HG03520 (cell line): ENCODE measurements around the gene CASP3.
"Not testable (repeated sequence)": the region's sequence is repeated elsewhere in the genome, so short reads cannot be mapped to it uniquely, and the experiment has no call there.

ENCODE experiments used
- ATAC-seq: cut with Tn5 transposase; IDR thresholded peaks from one replicate; pipeline ENCODE4 v1.9.1; 2021; ENCODE audit warnings: mild to moderate bottlenecking, moderate library complexity; ENCODE audit not compliant: unreplicated experiment

The CASP3 gene

DNA sequence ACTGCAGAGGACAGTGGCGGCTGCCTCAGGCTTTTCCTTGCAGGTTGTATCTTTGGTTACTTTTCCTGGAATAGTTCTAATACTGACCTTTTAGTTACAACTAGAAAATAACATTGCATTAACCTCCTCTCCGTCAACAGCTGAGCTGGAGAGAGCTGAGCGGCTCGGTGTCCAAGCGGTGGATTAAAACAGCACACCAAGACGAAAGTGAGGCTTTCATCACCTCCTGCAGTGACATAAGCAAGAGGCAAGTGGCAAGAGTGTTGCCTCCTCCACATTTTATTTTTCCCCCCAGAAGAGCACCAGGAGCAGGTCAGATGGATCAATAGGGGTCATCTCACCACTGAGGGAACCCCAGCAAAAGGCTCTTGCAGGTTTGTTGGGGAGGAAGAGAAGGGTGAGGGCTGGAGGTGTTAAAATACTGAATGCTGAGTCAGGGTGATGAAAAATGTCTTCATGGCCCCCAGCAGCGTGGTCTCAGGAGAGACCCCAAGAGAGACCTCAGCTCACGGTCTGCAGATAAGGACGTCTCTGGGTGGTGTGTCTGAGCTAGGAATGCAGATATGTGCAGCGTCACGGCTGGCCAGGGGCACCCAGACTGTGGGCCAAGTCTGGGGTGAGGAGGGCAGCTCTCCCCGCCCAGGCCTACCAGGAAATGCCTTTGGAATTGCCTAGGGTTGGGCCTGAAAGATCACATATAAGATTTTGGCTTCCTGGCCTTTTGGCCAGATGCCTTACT is 50.3 kb downstream of the CASP3 start:
- no peak for ATAC-seq

DNA sequence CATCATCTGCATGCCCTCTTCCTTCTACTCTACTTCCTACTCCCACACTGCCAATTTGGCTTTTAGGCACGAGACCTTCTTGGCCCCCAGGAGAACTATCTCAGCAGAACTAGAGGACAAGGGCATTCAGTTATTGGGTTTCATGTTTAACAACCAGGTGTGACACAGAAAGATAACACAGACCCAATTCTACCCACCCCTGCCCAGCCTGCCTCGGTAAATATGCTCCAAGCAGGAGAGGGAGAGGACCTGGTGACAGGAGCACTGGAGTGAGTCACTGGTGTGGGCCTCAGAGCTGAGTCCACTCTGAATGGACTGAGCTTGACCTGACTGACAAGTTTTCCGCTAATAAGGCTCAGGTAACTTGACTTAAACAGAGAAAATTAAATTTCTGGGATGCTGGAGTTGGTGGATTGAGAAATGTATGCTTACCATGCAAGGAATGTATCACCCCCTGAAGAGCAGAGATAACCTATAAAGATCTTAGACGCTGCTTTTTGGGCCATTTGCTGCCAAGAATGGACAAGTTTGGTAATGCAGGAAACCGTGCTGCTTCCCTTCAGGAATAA is 52.5 kb downstream of the CASP3 start:
- ATAC-seq: no peak

DNA sequence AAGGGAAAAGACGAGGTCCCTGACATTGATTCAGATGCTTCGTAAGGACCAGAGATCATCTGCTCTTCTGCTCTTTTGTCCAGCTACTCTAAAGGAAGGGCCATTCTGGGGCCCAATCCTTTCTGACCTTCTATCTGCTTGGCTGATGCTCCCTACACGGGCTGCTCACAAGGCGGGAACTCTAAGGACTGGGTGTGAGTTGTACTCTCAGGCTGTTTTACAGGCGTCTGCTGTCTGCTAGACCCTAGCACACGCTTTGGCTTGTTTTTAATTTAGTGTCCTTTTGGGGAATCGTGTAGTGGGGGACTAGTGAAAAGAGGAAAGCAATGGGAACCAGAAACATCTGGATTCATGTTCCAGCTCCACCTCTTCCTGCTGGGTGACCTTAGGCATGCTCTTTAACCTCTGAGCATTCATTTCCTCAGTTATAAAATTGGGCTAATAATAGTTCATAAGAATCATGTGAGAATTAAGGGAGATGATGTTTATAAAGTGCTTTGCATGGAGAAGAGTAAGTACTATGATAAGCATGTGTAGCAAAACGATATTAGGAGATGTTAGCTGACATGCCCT is 53.1 kb downstream of the CASP3 start:
- ATAC-seq: no peak

DNA sequence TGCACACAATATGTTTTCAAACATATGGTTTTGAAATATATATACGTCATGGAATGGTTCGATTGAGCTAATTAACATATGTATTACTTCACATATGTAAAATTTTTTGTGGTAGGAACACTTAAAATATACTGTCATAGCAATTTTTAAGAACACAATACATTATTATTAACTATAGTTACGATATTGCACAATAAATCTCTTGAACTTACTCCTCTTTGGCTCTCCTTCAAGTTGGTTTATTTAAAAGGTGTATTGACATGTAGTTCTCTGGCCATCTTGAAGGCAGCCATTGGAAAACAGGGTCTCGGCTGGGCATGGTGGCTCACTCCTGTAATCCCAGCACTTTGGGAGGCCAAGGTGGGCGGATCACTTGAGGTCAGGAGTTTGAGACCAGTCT is 53.8 kb downstream of the CASP3 start:
- no peak for ATAC-seq

DNA sequence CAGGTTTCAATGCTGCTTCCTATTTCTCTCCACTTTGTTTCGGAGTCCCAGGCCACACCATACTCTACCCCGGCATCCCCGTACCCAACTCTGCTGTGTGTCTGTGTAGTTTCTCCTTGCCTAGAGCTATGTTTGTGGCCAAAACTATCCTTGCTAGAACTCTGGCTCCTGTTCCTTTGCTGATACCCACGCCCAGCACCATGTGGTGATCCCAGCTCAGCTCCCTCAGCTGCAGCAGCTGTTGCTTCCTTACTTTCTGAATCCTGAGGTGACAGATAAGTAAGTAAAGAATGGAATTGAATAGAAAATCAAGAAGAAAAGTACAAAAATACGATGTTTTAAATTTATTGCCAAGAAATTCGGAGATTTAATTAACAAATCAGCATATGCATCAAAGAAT is 55.8 kb downstream of the CASP3 start:
- no peak for ATAC-seq

DNA sequence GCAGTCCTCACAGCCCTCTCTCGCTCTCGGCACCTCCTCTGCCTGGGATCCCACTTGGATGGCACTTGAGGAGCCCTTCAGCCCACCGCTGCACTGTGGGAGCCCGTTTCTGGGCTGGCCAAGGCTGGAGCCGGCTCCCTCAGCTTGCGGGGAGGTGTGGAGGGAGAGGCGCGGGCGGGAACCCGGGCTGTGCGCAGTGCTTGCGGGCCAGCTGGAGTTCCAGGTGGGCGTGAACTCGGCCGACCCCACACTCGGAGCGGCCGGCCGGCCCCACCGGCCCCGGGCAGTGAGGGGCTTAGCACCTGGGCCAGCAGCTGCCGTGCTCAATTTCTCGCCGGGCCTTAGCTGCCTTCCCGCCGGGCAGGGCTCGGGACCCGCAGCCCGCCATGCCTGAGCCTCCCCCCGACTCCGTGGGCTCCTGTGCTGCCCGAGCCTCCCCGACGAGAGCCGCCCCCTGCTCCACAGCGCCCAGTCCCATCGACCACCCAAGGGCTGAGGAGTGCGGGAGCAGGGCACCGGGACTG is 57.4 kb downstream of the CASP3 start:
- ATAC-seq: not testable (repeated sequence)

DNA sequence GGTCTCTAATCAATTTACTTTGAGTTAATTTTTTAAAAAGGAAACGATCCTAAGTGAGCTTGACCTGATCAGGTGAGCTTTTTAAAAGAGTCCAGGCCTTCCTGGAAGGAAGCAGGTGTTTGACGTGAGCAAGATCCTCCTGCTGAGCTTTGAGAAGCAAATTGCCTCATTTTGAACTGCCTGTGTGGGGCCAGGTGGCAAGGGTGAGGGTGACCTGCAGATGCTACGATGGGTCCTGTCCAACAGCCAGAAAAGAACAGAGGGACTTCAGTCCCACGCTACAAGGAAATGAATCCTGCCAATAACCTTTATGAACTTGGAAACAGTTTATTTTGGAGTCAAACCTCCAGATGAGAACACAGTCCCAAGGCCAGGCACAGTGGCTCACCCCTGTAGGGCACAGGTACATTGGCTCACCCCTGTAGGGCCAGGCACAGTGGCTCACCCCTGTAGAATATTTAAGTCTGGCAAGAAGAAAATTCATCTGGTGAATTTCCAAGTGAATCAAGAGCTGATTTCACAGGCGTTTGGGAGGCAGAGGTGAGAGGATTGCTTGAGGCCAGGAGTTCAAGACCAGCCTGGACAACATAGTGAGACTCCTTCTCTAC is 58.1 kb downstream of the CASP3 start:
- ATAC-seq: no peak

DNA sequence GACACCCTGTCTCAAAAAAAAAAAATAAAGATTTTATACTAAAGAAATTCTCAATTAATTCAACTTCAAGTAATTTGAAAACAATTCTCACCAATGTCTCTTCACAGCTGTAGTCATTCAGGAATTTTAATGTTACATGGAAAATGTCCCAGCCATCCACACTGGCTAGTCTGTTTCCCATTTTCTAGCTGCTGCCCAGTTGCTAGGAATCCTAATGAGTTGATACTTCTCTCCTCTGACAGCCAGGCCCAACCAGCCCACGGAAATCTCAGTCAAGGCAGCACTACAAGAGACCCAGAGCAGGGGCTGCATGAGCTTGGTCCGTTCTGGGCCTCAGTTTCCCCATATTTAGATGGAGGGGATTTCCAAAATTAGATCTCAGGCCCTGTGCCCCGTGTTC is 59.1 kb downstream of the CASP3 start:
- ATAC-seq: no peak

DNA sequence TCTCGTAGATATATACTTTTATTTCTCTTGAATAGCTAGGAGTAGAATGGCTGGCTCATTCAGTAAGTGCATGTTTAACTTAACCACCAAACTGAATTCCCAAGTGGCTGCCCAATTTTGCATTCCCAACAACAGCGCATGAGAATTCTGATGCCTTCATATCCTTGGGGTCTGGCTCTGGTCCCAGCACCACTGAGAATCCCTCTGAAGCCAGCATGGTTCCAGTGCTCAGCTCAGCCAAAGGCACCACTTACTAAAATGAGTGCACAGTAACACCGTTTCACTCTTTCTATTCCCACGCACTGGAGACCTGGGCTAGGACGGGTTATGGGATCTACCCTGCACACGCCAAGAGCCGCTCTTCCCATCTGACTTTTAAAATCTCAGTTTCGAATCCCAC is 60.4 kb downstream of the CASP3 start:
- no peak for ATAC-seq

DNA sequence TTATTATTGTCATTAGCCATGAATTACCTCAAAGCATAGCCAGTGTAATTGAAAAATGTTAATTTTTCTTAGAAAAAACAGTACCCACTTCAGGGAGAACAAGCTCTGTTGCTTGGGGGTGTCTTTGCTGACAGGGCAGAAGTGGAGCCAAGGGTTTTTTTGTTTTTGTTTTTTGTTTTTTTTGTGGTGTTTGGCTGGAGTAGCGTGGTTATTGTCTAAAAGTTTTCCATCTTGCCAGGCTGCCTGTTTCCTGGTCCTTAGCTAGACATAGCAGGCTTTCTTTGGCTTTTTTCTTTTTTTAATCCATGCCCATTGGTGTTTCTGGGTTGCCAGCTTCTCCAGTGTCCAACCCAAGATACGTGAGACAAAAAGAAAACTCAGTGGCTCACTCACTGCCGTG is 61.5 kb downstream of the CASP3 start:
- ATAC-seq: no peak

DNA sequence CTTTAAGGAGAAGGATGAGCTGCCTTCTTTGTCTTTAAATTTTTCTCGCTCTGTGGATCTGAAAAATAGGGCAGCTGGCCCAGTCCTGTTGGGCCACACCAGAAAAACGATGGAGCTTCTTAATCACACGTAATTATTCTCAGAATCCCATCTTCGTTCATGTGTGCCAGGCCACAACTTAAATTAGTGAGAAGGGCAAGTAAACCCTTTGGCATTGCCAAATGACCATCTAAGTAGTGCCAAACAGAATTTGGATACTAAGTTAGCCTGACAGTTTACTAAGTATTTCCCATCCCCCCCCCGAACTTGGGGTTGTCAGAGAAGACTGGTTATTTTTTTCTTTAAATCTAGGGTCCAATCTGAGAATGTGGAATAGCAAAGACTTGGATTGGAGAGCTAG is 62.0 kb downstream of the CASP3 start:
- ATAC-seq: no peak

DNA sequence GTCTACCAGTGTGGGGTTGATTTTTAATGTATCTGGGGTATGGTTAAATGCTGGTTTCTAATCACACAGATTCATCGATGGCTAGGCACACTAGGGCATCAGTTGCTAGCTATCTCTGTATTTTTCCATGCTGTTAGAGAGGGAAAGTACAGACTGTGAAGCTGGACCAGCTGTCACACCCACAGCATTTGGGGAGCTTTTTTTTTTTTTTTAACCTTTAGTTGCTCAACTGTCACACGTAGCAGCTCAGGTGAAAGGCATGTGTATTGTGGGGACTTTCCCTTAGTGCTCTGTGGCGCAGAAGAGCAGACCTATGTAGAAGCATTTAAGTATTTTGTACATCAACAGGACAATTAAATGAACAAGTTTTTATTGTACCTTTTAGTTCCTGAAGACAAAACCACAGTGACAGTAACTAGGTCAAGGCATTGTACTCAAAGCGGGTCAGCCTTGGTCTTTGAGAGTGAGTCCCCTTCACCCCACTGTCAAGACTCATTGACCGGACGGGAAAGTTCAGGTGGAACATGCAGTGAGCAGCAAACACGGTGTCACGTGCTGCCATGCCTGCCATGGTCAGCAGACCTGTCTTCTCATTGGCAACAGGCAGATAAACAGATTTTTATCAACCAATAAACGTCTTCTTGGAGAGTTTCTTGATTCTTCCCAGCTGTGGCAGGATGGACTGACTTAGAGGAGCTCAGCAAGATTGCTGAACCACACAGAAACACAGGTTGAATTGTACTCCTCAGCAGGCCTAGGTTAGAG is 65.3 kb downstream of the CASP3 start:
- peak; percentile 52 for ATAC-seq
